Upper lobe of left lung (tissue), 6 donors: ENCODE measurements around the gene PAPLN. TPM values are rescaled to one million over a fixed set of nuclear protein-coding genes. Genes with fewer than 3 reads are reported as not detected.
A peak's percentile ranks its signal among the peaks of the same experiment; 100 is the strongest.

ENCODE experiments used
- ATAC-seq, 2 donors: fragments of 200-7000 bp; cut with Tn5 transposase; one replicate each; pipeline ENCODE4 v1.9.1; 2022; ENCODE audit warnings: mild to moderate bottlenecking in 2 of 2, moderate library complexity in 2 of 2; ENCODE audit not compliant: low FRiP score in 2 of 2
- DNase-seq, 2 donors: peaks; one replicate each; pipeline ENCODE4 v3.0.0-alpha.2; 2019 to 2020
- H3K27ac ChIP-seq, 4 donors: fragments of 200-600 bp; sonication (generic); one replicate each; pipeline ENCODE4 v1.5.1; 2016 to 2019
- H3K27me3 ChIP-seq, 4 donors: fragments of 200-600 bp; sonication (generic); one replicate each; pipeline ENCODE4 v1.5.1; 2017 to 2019
- H3K36me3 ChIP-seq, 4 donors: fragments of 200-600 bp; sonication (generic); one replicate each; pipeline ENCODE4 v1.5.1; 2016 to 2019
- H3K4me1 ChIP-seq, 4 donors: fragments of 200-600 bp; sonication (generic); one replicate each; pipeline ENCODE4 v1.5.1; 2018 to 2019
- H3K4me3 ChIP-seq, 4 donors: fragments of 200-600 bp; sonication (generic); one replicate each; pipeline ENCODE4 v1.5.1; 2017 to 2019; ENCODE audit warnings: mild to moderate bottlenecking in 2 of 4, moderate library complexity in 1 of 4
- H3K9me3 ChIP-seq, 4 donors: fragments of 200-600 bp; sonication (generic); one replicate each; pipeline ENCODE4 v1.5.1; 2018 to 2019
- EP300 ChIP-seq, 4 donors: sonication (generic); formaldehyde crosslinking; IDR thresholded peaks; one replicate each; pipeline ENCODE4 v1.5.1; 2017; ENCODE audit warnings: antibody characterized with exemption in 4 of 4, control low read depth in 2 of 4
- POLR2A ChIP-seq, 4 donors: fragments of 450-650 bp; IDR thresholded peaks; one replicate each; pipeline ENCODE4 v1.5.1; 2016 to 2017; ENCODE audit warnings: antibody characterized with exemption in 4 of 4, mild to moderate bottlenecking in 2 of 4
- POLR2AphosphoS5 ChIP-seq, 2 donors: sonication (generic); formaldehyde crosslinking; IDR thresholded peaks; one replicate each; pipeline ENCODE4 v1.5.1; 2017; ENCODE audit warnings: antibody characterized with exemption in 2 of 2
- WGBS, 2 donors: methylation state at CpG; one replicate each; pipeline ENCODE4 v1.1.5; 2017 to 2018; 5-methylcytosine and 5-hydroxymethylcytosine counted together
- total RNA-seq, 6 donors: library from RNA; depleted of rRNA in 4 of 6; stranded (reverse); fragments of >200 nt in 4 of 6; gene quantifications; one replicate each; pipeline versions ENCODE4 v1.1.0 to v1.2.1, GENCODE V29; 2016 to 2021
- TF ChIP-seq, protein P1 (sequence below), 6 experiments: fragments of 450-650 bp in 4 of 6; fragments of 200-600 bp in 2 of 6; sonication (generic) in 2 of 6; IDR thresholded peaks; one replicate each; pipeline ENCODE4 v1.5.1; 2016 to 2019; ENCODE audit warnings: antibody characterized with exemption in 6 of 6
- donor health status: DM: no; HTN: no; CAD: no; lungs with moderate emphysema.
- donor health status: DM: no; HTN: yes; CAD: no; lungs with severe emphysema.

The PAPLN gene
- total RNA-seq, 6 donors from 2014 or later, result 10.3 to 62.9 (median 16.5) TPM

DNA sequence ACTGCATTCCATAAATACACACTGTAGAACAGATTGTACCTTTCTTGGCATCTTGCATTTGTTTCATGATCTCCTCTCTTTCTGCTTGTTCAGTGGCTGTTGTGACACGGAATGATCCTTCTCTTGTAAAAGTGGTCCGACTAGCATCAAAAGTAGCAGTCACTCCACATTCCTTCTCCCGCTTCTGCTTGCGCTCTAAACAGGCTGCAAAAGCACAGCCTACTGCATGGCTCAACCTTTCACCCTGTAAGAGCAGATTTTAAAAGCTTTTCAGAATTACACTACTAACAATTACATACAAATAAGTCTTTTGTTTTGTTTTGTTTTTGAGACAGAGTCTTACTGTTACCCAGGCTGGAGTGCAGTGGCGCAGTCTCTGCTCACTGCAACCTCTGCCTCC, 49.8 kb downstream of the PAPLN start:
- peaks cover 0 to 8% (median 2%) of the 10 kb centered on the region in 4 donors for H3K4me1 ChIP-seq
- ATAC-seq, result no peak
- no peaks in the 10 kb centered on the region for H3K27me3 ChIP-seq
- no peak overlapping the region for H3K4me3 ChIP-seq
- peaks cover 13 to 72% (median 53%) of the 10 kb centered on the region in 4 donors for H3K36me3 ChIP-seq
- TF ChIP-seq EP300 (IDR thresholded peaks at IDR 0.05) (no peak), POLR2AphosphoS5 (IDR thresholded peaks at IDR 0.05) (no peak), POLR2A (IDR thresholded peaks at IDR 0.05) (no peak)
- TF ChIP-seq, protein P1, sequence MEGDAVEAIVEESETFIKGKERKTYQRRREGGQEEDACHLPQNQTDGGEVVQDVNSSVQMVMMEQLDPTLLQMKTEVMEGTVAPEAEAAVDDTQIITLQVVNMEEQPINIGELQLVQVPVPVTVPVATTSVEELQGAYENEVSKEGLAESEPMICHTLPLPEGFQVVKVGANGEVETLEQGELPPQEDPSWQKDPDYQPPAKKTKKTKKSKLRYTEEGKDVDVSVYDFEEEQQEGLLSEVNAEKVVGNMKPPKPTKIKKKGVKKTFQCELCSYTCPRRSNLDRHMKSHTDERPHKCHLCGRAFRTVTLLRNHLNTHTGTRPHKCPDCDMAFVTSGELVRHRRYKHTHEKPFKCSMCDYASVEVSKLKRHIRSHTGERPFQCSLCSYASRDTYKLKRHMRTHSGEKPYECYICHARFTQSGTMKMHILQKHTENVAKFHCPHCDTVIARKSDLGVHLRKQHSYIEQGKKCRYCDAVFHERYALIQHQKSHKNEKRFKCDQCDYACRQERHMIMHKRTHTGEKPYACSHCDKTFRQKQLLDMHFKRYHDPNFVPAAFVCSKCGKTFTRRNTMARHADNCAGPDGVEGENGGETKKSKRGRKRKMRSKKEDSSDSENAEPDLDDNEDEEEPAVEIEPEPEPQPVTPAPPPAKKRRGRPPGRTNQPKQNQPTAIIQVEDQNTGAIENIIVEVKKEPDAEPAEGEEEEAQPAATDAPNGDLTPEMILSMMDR (IDR thresholded peaks at IDR 0.05), result no peak
- H3K9me3 ChIP-seq, result no peaks in the 10 kb centered on the region
- DNase-seq, result no peak
- WGBS, 2 donors, result 82 to 83% methylated on average over 5 of the region's 5 CpGs
- H3K27ac ChIP-seq, result peak overlapping the region in 1 of 4 donors; percentile 8

DNA sequence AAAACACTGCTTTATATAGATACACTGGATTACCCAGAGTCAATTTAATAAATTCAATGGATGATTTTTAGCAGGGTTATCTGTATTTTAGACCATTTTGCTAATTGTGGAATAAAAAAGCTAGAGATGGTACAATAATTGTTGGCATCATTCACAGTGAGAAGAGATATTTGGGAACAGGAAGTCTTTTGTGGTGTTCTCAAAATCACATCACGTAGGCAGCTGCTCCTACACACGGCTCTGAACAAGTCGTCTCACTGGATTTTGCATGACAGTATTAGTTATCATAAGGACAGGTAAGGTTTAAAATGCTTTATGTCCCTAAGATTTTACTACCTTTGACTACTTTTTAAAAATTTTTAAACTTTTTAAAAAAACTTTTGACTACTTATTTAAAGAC, 52.0 kb downstream of the PAPLN start:
- Histone ChIP-seq H3K36me3 (peaks cover under 1 to 68% (median 36%) of the 10 kb centered on the region in 4 donors), H3K4me3 (no peak overlapping the region), H3K4me1 (peaks cover 0 to 8% (median 2%) of the 10 kb centered on the region in 4 donors), H3K27ac (peak overlapping the region in 1 of 4 donors; percentile 30), H3K9me3 (no peaks in the 10 kb centered on the region), H3K27me3 (no peaks in the 10 kb centered on the region)
- TF ChIP-seq POLR2A (IDR thresholded peaks at IDR 0.05), result no peak
- TF ChIP-seq EP300 (IDR thresholded peaks at IDR 0.05), result no peak
- TF ChIP-seq, protein P1 (IDR thresholded peaks at IDR 0.05), result no peak
- TF ChIP-seq POLR2AphosphoS5 (IDR thresholded peaks at IDR 0.05), result no peak
- DNase-seq, result no peak
- WGBS, 2 donors, result 44 to 60% methylated on average over 3 of the region's 3 CpGs
- ATAC-seq, result no peak

DNA sequence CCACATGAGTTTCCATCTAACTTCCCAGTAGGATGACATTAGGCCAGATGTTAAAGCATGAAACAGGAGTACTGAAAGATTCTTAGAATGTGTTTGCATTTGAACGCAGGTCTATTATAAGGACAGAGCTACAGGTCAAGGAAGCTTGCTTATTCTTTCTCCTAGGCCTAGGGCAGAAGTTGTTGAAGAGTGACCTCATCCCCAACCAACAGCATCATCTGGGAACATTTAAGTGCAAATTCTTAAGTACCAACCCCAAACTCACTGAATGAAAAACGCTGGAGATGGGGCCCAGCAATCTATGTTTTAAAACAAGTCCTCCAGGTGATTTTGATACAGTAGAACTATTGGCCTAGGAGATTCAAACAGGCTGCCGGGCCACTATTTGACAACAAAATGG, 52.4 kb downstream of the PAPLN start:
- 71 to 74% methylated on average over 3 of the region's 3 CpGs for WGBS, 2 donors
- TF ChIP-seq EP300 (IDR thresholded peaks at IDR 0.05), result no peak
- no peak for TF ChIP-seq POLR2AphosphoS5 (IDR thresholded peaks at IDR 0.05)
- TF ChIP-seq POLR2A (IDR thresholded peaks at IDR 0.05), result no peak
- TF ChIP-seq, protein P1 (IDR thresholded peaks at IDR 0.05), result no peak
- no peak overlapping the region for H3K27ac ChIP-seq
- H3K4me1 ChIP-seq, result peaks cover 0 to 8% (median 2%) of the 10 kb centered on the region in 4 donors
- H3K4me3 ChIP-seq, result no peak overlapping the region
- no peaks in the 10 kb centered on the region for H3K27me3 ChIP-seq
- DNase-seq, result no peak
- no peaks in the 10 kb centered on the region for H3K9me3 ChIP-seq
- no peak for ATAC-seq
- peaks cover 0 to 66% (median 32%) of the 10 kb centered on the region in 4 donors for H3K36me3 ChIP-seq

DNA sequence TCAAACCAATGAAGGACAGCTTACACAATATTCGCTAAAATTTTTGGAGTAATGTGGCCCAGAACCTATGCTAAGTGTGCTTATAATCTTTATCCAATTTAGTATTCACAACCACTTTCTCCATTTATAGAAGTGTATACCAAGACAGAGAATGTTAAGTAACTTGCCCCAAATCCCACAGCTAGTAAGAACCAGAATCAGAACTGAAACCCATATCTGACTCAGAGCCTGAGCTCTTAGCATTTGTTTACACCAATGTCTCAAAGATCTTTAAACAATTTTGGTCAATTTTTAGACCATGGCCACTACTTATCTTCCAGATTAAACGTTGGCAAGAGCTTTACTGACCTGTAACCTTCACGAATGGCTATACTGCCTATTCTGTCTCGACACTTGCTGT, 53.0 kb downstream of the PAPLN start:
- TF ChIP-seq, protein P1 (IDR thresholded peaks at IDR 0.05), result no peak
- TF ChIP-seq POLR2A (IDR thresholded peaks at IDR 0.05), result no peak
- TF ChIP-seq EP300 (IDR thresholded peaks at IDR 0.05), result no peak
- no peak for TF ChIP-seq POLR2AphosphoS5 (IDR thresholded peaks at IDR 0.05)
- ATAC-seq, result no peak
- no peaks in the 10 kb centered on the region for H3K9me3 ChIP-seq
- 68 to 79% methylated on average over 4 of the region's 4 CpGs for WGBS, 2 donors
- no peak overlapping the region for H3K27ac ChIP-seq
- H3K4me1 ChIP-seq, result peaks cover 0 to 8% (median 2%) of the 10 kb centered on the region in 4 donors
- no peaks in the 10 kb centered on the region for H3K27me3 ChIP-seq
- no peak for DNase-seq
- no peak overlapping the region for H3K4me3 ChIP-seq
- H3K36me3 ChIP-seq, result peaks cover 0 to 61% (median 27%) of the 10 kb centered on the region in 4 donors
